Amygdala (tissue), 56 donors: ENCODE data around the gene PTPRG.

ENCODE experiments used
- DNase-seq, 56 donors: peaks; one replicate each; lab custom pipeline; 2025; lab: John Stamatoyannopoulos, UW

PTPRG gene

DNA sequence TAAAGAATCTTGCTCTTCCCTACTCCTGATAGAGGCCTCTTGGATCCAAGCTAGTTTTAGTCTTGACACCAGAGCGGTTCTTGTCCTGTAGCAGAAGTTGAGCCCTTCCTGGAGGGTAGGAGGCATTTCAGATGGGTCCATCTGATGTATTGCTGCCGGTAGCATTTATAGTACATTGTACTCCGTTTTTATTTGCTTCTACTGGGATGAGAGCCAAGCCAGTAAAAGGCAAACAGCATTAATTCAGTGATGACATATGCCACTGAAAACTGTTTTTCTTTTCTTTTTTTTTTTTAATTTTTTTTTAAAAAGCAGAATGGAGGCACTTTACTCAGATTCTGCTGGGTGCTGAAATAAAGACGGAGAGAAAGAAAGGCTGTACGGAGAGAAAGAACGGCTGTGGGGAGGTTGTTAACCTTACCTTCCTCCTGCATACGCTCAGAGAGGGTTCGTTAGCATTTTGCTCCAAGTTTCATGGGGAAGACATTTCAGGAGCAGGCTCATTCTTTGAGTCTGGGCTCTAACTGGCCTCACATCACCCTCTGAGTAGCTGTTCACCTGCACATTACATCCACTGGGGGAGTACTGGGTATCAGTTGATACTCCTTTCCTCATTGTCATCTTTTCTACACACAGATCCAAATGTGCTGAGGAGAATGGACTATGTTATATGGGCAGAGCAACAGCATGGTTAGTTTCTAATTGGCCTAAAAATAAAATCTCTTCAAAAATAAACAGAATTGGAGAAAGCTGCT is 650.5 kb downstream of the PTPRG start:
- DNase-seq, result no peak

DNA sequence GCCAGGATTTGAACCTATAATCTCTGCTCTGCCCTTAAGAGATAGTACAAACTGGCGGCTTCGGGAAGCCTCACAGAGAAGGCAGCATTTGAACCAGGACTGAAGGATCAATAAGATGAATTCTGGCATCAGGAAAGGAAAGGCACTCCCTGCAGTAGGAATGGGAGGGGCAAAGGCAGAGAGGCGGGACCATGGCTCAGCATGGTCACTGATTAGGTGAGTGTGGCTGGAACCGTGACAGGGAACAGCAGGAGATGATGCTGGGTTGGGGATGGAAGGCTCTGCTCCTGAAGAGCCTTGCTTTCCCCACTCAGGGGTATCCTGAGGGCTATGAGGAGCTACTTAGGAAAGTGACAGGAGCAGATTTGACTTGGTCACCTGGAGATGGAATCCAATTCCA is 653.5 kb downstream of the PTPRG start:
- DNase-seq, result no peak

GRCh38 chr3:62220616-62221015 is 659.2 kb downstream of the PTPRG start:
- no peak for DNase-seq

GRCh38 chr3:62225051-62225450 is 663.7 kb downstream of the PTPRG start:
- DNase-seq, result no peak

DNA sequence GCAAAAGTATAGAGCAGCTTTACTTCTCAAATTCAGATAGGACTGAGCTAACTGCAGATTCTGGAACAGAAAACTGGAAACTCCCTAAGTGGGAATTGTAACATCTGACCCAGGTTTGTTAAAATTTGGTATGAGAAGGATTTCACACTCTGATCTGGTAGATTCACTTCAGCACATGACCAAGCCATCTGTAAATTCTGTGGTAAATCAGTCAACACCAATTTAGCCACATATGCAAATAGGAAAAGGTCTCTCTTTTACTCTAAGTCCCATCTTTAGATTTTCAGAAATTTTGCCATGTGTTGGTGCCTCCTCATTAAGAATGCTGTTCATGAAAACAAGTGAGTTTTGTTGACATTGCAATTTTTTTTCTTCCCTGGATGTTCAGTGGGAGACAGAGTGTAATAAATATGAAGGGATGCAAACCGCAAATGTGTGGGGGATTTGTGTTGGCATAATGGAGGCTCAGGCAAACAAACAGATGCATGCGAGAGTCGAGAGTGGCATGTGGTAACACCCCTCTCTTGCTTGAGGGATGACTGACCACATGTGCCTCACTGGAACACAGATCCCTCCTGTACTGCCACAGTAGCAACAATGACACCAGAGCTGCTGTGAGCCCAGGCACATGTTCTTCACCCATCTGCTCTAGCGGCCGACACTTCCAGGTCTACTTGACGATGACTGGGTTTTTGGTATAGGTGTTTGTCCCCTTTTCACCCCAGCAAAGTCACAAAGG is 665.4 kb downstream of the PTPRG start:
- DNase-seq, result no peak

DNA sequence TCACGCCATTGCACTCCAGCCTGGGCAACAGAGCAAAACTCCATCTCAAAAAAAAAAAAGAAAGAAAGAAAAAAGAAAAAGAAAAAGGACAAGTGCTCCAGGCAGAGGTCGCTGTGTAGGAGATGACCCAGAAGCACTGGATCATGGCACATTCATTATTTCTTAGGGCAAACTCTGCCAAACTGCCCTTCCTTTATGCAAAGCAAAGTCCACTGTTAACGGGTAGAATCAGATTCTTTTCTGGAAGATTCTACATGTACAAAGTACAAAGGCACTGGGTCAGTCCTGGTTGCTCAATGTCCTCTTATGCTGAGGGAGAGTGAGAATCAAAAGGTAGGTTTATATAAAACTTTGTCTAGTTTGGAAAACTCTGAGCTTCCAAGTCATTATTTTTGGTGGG is 667.1 kb downstream of the PTPRG start:
- DNase-seq, result no peak

- peak in 18 of 56 donors; percentile 1 to 54 (median 13) for DNase-seq
Observed at GRCh38 chr3:62229211-62229610, 667.8 kb downstream of the PTPRG start.

GRCh38 chr3:62229908-62230307 is 668.5 kb downstream of the PTPRG start:
- DNase-seq, result no peak

DNA sequence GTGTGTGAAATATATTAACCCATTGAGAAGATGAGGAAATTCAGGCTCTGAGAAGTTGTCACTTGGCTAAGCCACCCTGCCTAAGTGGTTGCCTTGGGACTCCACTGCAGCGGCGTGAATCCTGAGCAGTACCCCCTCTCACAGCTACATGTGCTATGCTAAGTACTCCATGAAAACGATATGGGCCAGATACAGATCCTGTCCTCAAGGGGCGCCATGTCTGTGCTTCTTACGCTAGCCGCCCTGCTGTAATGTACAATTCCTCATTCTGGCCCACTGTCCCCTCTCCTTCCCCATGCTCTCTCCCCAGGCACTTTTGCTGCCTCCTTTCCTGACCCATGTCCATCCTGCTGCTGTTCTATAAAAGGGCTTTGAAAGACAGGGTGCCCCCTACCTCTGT is 671.7 kb downstream of the PTPRG start:
- no peak for DNase-seq

DNA sequence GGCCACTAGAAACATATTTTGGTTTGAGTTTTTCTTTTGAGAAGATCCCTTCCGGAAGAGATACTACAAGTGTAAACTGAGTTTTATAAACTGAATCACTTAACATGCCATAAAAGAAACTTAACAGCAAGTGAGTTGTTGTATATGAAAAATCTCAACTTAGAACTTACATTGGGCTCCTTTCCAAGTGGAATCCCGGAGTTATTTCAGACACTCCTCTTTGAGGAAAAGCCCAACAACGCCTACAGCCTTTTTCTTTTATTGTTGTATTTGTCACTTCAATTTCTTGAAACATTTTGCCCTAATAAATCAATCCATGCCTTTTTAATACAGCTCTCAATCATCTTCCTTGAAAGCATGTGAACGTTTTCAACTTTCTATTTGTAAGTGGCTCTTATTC is 674.6 kb downstream of the PTPRG start:
- DNase-seq, result no peak

- no peak for DNase-seq
Observed at GRCh38 chr3:62237286-62237948, 676.0 kb downstream of the PTPRG start.

GRCh38 chr3:62238003-62238402 is 676.6 kb downstream of the PTPRG start:
- peak in 1 of 56 donors; percentile 8 for DNase-seq

- DNase-seq, result no peak
Observed at GRCh38 chr3:62238431-62238830, 677.1 kb downstream of the PTPRG start.

DNA sequence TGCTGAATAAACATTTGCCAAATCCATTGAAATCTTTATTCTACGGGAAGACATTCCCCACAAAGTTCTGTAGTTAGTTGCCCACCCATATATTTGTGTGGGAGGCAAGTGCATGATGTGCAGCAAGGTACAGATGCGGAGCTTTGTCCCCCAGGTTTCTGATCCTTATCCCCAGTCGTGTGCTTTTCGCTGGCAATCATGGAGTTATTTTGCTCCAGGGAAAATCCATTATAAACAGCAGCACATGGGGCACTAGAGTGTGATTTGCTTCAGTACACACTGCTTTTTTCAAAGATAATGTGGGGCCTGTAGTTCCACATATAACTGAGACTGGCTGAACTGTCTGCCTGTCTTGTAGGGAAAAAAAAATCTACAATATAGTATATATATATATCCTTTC is 679.9 kb downstream of the PTPRG start:
- DNase-seq, result no peak

DNA sequence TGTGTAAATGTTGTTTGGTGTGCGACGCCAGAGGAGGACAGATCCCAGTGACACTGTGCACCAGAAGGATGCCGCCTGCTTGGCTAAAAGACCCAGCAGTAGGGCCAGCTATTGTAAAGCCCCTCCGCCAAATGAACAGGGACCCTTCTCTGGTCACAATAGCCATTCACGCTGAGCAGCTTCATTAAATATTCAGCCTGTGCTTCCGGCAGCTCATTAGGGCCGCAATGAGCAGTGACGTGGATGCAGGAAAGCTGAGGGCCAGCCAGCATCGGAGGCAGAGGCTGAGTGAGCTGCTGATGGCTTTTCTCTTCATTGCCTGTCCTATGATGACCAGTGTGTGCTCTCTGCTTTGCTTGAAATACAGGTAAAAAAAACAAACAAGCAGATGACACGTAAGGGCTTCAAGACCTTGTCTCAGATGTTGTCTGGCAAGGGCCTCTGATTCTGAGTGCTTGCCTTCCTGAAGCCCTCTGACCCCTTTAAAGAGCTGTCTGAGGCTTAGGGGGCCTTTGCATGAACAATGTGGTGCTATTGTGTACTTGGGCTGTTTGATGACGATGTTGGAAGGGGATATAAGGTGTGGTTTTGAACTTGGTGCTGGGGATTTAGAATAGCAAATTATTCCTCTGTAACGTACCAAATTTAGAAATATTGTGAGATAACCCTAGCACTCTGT is 681.6 kb downstream of the PTPRG start:
- peak in 29 of 56 donors; percentile 3 to 70 (median 27) for DNase-seq

DNA sequence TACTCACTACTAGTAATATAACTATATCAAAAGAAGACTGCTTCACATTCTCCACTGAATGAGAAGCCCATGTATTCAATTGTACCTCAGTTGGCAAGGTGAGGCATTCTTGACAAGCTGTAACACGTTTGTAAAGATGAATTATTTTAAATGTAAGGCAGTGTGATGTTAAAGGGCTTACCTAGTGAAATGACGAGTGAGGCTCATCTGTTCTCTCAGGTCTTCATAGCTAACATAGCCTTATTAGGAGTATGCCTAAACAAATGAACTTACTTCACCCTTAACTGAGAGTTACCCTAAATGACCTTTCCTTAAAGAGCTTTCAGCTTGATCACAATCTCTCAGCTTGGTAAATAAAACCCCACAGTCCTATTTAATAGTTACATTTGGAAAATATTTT is 684.7 kb downstream of the PTPRG start:
- no peak for DNase-seq

GRCh38 chr3:62246985-62247384 is 685.6 kb downstream of the PTPRG start:
- DNase-seq, result no peak

- DNase-seq, result no peak
Observed at GRCh38 chr3:62248734-62249483, 687.5 kb downstream of the PTPRG start.

GRCh38 chr3:62249484-62249776 is 688.1 kb downstream of the PTPRG start:
- DNase-seq, result no peak

GRCh38 chr3:62249855-62250543 is 688.6 kb downstream of the PTPRG start:
- DNase-seq, result no peak
